IPS-20b (cell line): ENCODE results near the gene B4GALT2.

Experiments used
- H3K27ac ChIP-seq: one replicate; pipeline ENCODE4 v1.5.1; 2013; ENCODE audit warnings: low read length
- H3K27me3 ChIP-seq: 2 replicates; pipeline ENCODE4 v1.6.1; 2013; ENCODE audit warnings: mild to moderate bottlenecking, low read length, inconsistent platforms; ENCODE audit not compliant: insufficient read depth
- H3K36me3 ChIP-seq: 2 replicates; pipeline ENCODE4 v1.6.1; 2013; ENCODE audit warnings: low read depth, mild to moderate bottlenecking, inconsistent platforms, low read length, moderate library complexity; ENCODE audit not compliant: insufficient read depth
- H3K4me1 ChIP-seq: 2 replicates; pipeline ENCODE4 v1.6.1; 2013; ENCODE audit warnings: mild to moderate bottlenecking, control low read depth, inconsistent platforms, low read length, moderate library complexity; ENCODE audit not compliant: insufficient read depth
- H3K4me3 ChIP-seq: 2 replicates; pipeline ENCODE4 v1.5.1; 2013; ENCODE audit warnings: mild to moderate bottlenecking, low read length, inconsistent platforms
- H3K9ac ChIP-seq: 2 replicates; pipeline ENCODE4 v1.6.1; 2013; ENCODE audit warnings: low read depth, mild to moderate bottlenecking, inconsistent platforms, low read length, moderate library complexity
- H3K9me3 ChIP-seq: 2 replicates; pipeline ENCODE4 v1.6.1; 2013; ENCODE audit warnings: mild to moderate bottlenecking, low read depth, low read length, inconsistent platforms; ENCODE audit not compliant: insufficient read depth

B4GALT2 gene

DNA sequence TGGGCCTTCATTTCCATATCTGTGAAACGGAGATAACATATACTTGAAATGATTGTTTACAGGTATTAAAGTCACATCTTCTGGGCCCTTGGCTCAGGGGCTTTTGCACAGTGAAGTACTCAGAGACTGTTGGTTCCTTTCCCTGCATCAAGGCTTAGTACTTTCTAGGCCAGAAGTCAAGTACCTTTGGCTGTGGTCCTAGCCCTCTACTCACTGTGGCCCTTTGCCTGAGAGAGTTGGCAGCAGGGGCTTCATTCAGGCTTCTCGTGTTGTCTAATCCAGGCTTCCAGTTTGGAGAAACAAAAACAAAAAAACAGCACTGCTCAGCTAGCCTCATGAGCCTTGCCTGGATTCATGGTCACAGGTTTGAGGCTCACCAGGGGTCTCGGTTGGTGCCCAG lies 17.3 kb upstream of the B4GALT2 start:
- Histone ChIP-seq H3K36me3 (peaks cover 26% of the 10 kb centered on the region), H3K4me1 (no peaks in the 10 kb centered on the region), H3K27me3 (no peaks in the 10 kb centered on the region), H3K27ac (no peak overlapping the region), H3K4me3 (no peak overlapping the region), H3K9ac (no peak overlapping the region), H3K9me3 (no peaks in the 10 kb centered on the region)

DNA sequence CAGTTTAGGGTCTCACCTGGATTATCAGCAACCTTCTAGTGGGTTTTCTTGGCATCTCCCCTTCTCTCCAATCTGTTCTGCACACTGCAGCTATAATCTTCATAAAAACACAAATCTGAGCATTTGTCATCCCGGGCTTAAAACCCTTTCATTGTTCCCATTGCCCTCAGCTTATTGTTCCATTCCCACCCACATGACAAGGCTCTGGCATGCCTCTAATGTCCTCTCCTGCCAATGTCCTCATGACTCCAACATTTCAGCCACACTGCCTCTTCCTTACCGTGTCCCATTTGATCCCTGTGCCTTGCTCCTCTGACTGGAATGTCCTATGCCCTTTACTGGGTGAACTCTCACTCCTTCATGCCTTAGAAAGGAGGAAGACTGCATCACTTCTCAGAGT lies 16.7 kb upstream of the B4GALT2 start:
- H3K9ac ChIP-seq: no peak overlapping the region
- H3K4me1 ChIP-seq: no peaks in the 10 kb centered on the region
- H3K27ac ChIP-seq: no peak overlapping the region
- H3K9me3 ChIP-seq: no peaks in the 10 kb centered on the region
- H3K36me3 ChIP-seq: peaks cover 26% of the 10 kb centered on the region
- no peaks in the 10 kb centered on the region for H3K27me3 ChIP-seq
- no peak overlapping the region for H3K4me3 ChIP-seq

DNA sequence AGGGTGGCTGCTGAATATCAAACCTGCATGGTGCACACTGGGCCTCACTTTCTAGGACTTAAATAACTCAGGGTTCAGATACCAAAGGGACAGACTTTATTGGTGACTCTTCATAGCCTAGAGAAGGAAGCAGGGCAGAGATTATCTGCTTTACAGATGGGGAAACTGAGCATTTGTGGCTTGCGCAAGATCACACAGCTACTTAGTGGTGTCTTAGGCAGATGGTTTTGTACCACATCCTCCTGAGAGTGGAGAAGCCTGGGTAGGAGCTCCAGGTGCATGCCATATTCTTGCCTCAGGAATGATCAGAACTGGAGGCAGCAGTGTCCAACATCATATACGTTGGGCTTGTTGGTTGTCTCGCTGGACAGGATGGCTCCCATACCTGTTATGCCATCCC lies 16.0 kb upstream of the B4GALT2 start:
- Histone ChIP-seq H3K27me3 (no peaks in the 10 kb centered on the region), H3K9me3 (no peaks in the 10 kb centered on the region), H3K4me3 (no peak overlapping the region), H3K4me1 (no peaks in the 10 kb centered on the region), H3K9ac (no peak overlapping the region), H3K27ac (no peak overlapping the region), H3K36me3 (peaks cover 24% of the 10 kb centered on the region)

DNA sequence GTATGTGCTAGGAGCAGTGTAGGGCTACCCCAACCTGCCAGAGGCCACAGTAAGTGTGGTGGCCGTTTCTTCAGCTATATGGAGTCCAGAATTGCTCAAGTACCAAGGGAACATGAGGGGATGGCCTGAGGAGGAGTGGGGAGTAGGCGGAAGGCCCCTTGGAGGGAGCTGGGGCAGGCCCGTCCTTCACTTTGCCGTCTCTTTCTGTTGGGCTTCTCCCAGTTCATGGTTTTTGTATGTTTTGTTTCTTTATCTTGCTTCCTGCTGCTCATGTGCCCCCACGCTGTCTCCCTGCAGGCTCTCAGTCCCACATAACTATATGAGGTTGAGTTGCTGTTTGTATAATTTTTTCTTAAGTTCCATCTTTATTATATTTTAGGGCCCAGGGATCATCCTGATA lies 15.1 kb upstream of the B4GALT2 start:
- Histone ChIP-seq H3K36me3 (peaks cover 16% of the 10 kb centered on the region), H3K4me1 (no peaks in the 10 kb centered on the region), H3K4me3 (no peak overlapping the region), H3K9me3 (no peaks in the 10 kb centered on the region), H3K27ac (no peak overlapping the region), H3K27me3 (no peaks in the 10 kb centered on the region), H3K9ac (no peak overlapping the region)

DNA sequence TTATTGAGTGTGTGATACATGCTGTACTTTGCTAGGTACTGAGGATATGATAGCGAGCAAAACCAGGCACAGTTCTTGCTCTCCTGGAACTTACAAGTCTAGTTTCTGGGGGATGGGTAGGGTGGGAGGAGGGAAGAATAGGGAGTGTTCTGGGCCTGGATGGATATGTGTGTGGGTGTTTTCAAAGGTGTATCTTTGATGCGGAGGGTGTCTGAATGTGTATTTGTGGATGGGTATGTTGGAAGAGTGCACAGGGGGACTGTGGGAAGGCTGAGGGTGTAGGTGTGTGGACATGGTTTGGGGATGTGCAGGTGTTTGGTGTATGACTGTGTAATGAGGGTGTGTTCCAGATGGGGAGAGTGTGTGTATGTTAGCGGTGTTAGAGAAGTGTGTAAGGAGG lies 13.7 kb upstream of the B4GALT2 start:
- H3K9me3 ChIP-seq: no peaks in the 10 kb centered on the region
- no peak overlapping the region for H3K27ac ChIP-seq
- H3K9ac ChIP-seq: no peak overlapping the region
- H3K4me1 ChIP-seq: no peaks in the 10 kb centered on the region
- H3K36me3 ChIP-seq: peaks cover 11% of the 10 kb centered on the region
- no peaks in the 10 kb centered on the region for H3K27me3 ChIP-seq
- H3K4me3 ChIP-seq: no peak overlapping the region

DNA sequence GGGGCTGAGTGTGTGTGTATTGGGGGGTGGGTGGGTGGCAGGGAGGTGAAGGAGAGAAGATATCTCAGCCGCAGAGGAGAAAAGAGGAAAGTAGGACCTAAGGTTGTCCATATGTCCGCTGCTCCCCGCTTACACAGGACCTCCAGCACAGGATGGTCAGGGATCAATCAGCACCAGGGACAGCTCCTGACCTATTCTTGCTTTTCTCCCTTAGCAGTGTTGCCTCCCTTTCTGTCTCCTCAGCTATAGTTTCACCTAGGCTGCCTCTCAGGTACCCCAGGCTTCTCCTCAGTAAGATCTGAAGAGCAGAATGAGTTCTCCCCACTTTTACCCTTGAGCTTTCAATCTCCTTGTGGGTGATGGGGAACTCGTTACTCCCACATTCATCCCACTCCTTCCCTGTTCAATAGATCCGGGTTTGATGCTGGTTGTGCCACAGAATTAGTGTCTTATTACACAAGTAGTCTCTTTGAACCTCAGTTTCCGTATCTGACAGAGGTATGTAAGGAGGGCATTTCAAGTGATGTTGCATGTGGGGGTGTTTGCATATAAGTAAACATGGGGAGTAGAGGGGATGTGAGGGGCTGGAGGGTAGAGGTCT lies 10.6 kb upstream of the B4GALT2 start:
- Histone ChIP-seq H3K27ac (no peak overlapping the region), H3K9ac (no peak overlapping the region), H3K27me3 (no peaks in the 10 kb centered on the region), H3K4me1 (no peaks in the 10 kb centered on the region), H3K9me3 (no peaks in the 10 kb centered on the region), H3K36me3 (peaks cover 25% of the 10 kb centered on the region), H3K4me3 (no peak overlapping the region)

DNA sequence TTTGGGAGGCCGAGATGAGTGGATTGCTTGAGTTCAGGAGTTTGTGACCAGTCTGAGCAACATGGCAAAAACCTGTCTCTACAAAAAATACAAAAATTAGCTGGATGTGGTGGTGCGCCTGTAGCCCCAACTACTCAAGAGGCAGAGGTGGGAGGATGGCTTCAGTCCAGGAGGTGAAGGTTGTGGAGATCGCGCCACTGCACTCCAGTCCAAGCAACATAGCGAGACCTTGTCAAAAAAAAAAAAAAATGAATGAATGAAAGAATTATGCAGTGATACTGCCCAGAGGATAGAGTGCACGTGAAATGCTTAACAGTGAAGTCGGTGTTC lies 9.6 kb upstream of the B4GALT2 start:
- Histone ChIP-seq H3K4me3 (peak overlapping the region; percentile 48; the same call in 1 of the 2 replicates), H3K27ac (no peak overlapping the region)

DNA sequence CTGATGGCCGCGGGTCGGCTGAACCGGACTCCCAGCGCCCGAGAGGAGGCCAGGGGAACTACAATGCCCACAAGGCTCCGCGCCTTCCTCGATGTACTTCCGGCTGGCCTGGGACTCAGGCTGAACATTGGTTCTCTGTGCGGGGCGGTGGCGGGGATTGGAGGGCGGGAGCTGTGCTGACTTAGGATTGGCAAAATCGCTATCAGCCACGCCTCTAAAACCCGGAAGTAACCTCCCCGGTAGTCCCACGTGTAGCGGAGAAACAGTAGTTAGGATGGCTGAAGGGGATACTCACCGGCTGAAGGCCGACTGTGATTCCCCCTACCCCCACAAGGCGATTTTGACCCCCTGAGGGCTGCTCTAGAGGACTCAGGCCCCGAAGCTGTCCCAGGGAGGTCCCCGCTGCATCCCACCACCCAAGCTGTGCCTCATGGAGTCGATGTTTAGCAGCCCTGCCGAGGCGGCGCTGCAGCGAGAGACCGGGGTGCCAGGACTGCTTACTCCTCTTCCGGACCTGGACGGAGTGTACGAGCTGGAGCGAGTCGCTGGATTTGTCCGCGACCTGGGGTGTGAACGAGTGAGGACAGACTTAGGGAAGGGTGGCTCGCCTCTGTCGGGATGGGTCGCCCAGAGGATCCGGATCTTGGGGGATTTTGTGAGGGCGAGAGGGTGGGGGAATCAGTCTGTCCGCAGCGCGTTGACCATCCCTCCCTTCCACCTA lies 9.1 kb upstream of the B4GALT2 start, which contains the start of gene DPH2:
Gene DPH2 (plus strand): TSS at position 265 of the 721 bp plus-strand sequence. CDS start 166 bp downstream, at position 431.
- Histone ChIP-seq H3K4me1 (no peaks in the 10 kb centered on the region), H3K9me3 (no peaks in the 10 kb centered on the region), H3K27me3 (no peaks in the 10 kb centered on the region), H3K9ac (peak within 1 kb of the TSS; percentile 83), H3K4me3 (peak within 1 kb of the TSS; percentile 95), H3K27ac (no peak within 1 kb of the TSS), H3K36me3 (peaks cover 25% of the 10 kb centered on the region)

More for the DNA sequence above, 9.6 kb upstream of the B4GALT2 start:
- H3K9ac ChIP-seq: no peak overlapping the region
- no peaks in the 10 kb centered on the region for H3K9me3 ChIP-seq
- H3K36me3 ChIP-seq: peaks cover 25% of the 10 kb centered on the region
- H3K27me3 ChIP-seq: no peaks in the 10 kb centered on the region
- no peaks in the 10 kb centered on the region for H3K4me1 ChIP-seq

DNA sequence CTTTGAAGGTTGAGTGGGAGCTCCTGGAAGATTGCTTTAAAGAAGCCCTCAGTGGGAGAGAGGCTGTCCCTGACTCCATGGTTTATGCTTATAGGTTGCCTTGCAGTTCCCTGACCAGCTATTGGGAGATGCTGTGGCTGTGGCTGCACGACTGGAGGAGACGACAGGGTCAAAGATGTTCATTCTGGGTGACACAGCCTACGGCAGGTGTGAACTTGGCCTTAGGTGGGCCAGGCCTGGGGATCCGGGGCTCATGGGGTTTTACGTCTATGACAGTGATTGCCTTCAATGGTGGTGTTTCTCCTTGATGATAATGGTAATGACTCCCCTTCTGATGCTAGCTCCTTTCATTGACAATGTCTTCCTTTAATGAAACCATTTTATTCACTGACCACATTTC lies 8.5 kb upstream of the B4GALT2 start:
- H3K4me1 ChIP-seq: no peaks in the 10 kb centered on the region
- no peaks in the 10 kb centered on the region for H3K9me3 ChIP-seq
- peak overlapping the region; percentile 95 for H3K4me3 ChIP-seq
- peaks cover 25% of the 10 kb centered on the region for H3K36me3 ChIP-seq
- H3K27me3 ChIP-seq: no peaks in the 10 kb centered on the region
- H3K27ac ChIP-seq: no peak overlapping the region
- peak overlapping the region; percentile 83 for H3K9ac ChIP-seq

DNA sequence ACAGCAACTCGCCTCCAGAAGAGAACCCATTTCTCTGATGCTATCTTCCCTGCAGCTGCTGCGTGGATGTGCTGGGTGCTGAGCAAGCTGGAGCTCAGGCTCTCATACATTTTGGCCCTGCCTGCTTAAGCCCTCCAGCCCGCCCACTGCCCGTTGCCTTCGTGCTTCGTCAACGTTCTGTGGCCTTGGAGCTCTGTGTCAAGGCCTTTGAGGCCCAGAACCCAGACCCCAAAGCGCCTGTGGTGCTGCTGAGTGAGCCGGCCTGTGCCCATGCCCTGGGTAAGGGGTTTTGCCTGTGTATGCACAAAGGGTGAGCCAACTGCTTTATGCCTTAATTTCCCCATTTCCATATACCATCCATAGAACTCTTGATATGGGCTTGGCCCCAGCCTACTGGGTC lies 8.1 kb upstream of the B4GALT2 start:
- no peaks in the 10 kb centered on the region for H3K4me1 ChIP-seq
- peak overlapping the region; percentile 95 for H3K4me3 ChIP-seq
- H3K36me3 ChIP-seq: peaks cover 26% of the 10 kb centered on the region
- H3K9ac ChIP-seq: no peak overlapping the region
- no peaks in the 10 kb centered on the region for H3K9me3 ChIP-seq
- no peaks in the 10 kb centered on the region for H3K27me3 ChIP-seq
- H3K27ac ChIP-seq: no peak overlapping the region

DNA sequence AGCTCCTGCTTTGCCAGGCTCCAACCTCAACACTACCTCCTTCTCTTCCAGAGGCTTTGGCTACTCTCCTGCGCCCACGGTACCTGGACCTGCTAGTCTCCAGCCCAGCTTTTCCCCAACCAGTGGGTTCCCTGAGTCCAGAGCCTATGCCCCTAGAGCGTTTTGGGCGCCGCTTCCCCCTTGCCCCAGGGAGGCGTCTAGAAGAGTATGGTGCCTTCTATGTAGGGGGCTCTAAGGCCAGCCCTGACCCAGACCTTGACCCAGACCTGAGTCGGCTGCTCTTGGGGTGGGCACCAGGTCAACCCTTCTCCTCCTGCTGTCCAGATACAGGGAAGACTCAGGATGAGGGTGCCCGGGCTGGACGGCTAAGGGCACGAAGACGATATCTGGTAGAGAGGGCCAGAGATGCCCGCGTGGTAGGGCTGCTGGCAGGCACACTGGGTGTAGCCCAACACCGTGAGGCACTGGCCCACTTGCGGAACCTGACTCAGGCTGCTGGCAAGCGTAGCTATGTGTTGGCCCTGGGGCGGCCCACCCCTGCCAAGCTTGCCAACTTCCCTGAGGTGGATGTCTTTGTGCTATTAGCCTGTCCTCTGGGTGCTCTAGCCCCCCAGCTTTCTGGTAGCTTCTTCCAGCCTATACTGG lies 7.6 kb upstream of the B4GALT2 start:
- Histone ChIP-seq H3K9ac (no peak overlapping the region), H3K4me1 (no peaks in the 10 kb centered on the region), H3K9me3 (no peaks in the 10 kb centered on the region), H3K27ac (no peak overlapping the region), H3K27me3 (no peaks in the 10 kb centered on the region), H3K4me3 (no peak overlapping the region), H3K36me3 (peaks cover 32% of the 10 kb centered on the region)

DNA sequence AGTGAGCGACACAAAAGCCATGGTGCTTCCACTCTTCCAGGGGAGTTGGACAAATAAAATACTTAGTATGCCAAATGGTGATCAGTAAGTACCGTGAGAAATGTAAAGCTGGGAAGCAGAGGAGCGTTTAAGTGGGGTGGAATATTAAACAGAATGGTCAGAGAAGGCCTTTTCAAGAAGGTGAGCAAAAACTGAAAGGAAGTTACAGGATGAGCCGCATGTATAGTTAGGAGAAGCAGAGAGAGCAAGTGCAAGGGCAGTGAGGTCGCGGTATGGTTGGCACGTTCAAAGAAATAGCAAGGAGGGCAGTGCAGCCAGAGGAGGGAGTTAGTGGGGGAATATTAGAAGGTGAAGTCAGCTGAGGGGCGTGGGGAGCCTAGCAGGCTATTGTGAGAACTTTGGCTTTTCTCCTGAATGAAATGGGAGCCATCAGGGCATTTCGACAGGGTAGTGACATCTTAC lies 5.0 kb upstream of the B4GALT2 start:
- Histone ChIP-seq H3K4me1 (0 out of 2 replicates have a peak, but pooled peaks cover 4% of the 10 kb centered on the region), H3K27me3 (no peaks in the 10 kb centered on the region), H3K36me3 (peaks cover 49% of the 10 kb centered on the region), H3K4me3 (peak overlapping the region; percentile 92), H3K27ac (no peak overlapping the region), H3K9ac (peak overlapping the region; percentile 88; the same call in 1 of the 2 replicates), H3K9me3 (no peaks in the 10 kb centered on the region)
